Liver (tissue), 9 donors: ENCODE results near the gene INHBA. TPM values are rescaled to one million over a fixed set of nuclear protein-coding genes. Genes with fewer than 3 reads are reported as not detected.
A peak's percentile ranks its signal among the peaks of the same experiment; 100 is the strongest.

Experiments used
- DNase-seq: peaks from one replicate; pipeline ENCODE4 v3.0.0-alpha.2; 2017; ENCODE audit warnings: low spot score
- H3K27ac ChIP-seq, 2 donors: one replicate each; pipeline ENCODE4 v1.7.0; 2013; ENCODE audit warnings: inconsistent platforms in 2 of 2, low read length in 2 of 2, control low read depth in 1 of 2, low read depth in 1 of 2, mild to moderate bottlenecking in 1 of 2
- H3K27me3 ChIP-seq, 4 donors: one replicate each; pipeline versions ENCODE4 v1.6.1 to v1.7.0; 2013; ENCODE audit warnings: low read length in 3 of 4, inconsistent platforms in 1 of 4, mild to moderate bottlenecking in 1 of 4, moderate library complexity in 1 of 4; ENCODE audit not compliant: control insufficient read depth in 4 of 4, insufficient read depth in 4 of 4
- H3K36me3 ChIP-seq, 4 donors: one replicate each; pipeline versions ENCODE4 v1.6.1 to v1.7.0; 2013; ENCODE audit warnings: low read length in 3 of 4, mild to moderate bottlenecking in 3 of 4, low read depth in 1 of 4, moderate library complexity in 1 of 4; ENCODE audit not compliant: control insufficient read depth in 4 of 4, insufficient read depth in 3 of 4
- H3K4me1 ChIP-seq, 4 donors: one replicate each; pipeline versions ENCODE4 v1.6.1 to v1.7.0; 2013; ENCODE audit warnings: low read length in 3 of 4, mild to moderate bottlenecking in 3 of 4, moderate library complexity in 1 of 4; ENCODE audit not compliant: control insufficient read depth in 4 of 4, insufficient read depth in 4 of 4
- H3K4me3 ChIP-seq, 3 donors: one replicate each; pipeline versions ENCODE4 v1.6.1 to v1.7.0; 2013; ENCODE audit warnings: low read length in 3 of 3, control low read depth in 1 of 3, low read depth in 1 of 3, mild to moderate bottlenecking in 1 of 3
- H3K9ac ChIP-seq, 2 donors: one replicate each; pipeline ENCODE4 v1.7.0; 2013; ENCODE audit warnings: low read length in 2 of 2, mild to moderate bottlenecking in 2 of 2, moderate library complexity in 2 of 2, control low read depth in 1 of 2, low read depth in 1 of 2
- H3K9me3 ChIP-seq, 4 donors: one replicate each; pipeline versions ENCODE4 v1.6.1 to v1.7.0; 2013; ENCODE audit warnings: low read length in 3 of 4; ENCODE audit not compliant: control insufficient read depth in 4 of 4
- FOXA1 ChIP-seq: IDR thresholded peaks from 2 replicates; pipeline ENCODE4 v1.6.1; 2016; ENCODE audit warnings: antibody characterized with exemption
- FOXA2 ChIP-seq: IDR thresholded peaks from 2 replicates; pipeline ENCODE4 v1.6.1; 2016; ENCODE audit warnings: antibody characterized with exemption
- GABPA ChIP-seq, 2 donors: IDR thresholded peaks in 1 of 2; conservative IDR thresholded peaks in 1 of 2; 2 replicates each; pipeline ENCODE4 v1.6.1; 2016; ENCODE audit warnings: antibody characterized with exemption in 2 of 2, mild to moderate bottlenecking in 1 of 2, moderate library complexity in 1 of 2
- HNF4A ChIP-seq, 2 donors: conservative IDR thresholded peaks; 2 replicates each; pipeline ENCODE4 v1.6.1; 2016; ENCODE audit warnings: antibody characterized with exemption in 2 of 2, mild to moderate bottlenecking in 2 of 2
- HNF4G ChIP-seq: IDR thresholded peaks from 2 replicates; pipeline ENCODE4 v1.6.1; 2016; ENCODE audit warnings: antibody characterized with exemption
- JUND ChIP-seq, 2 donors: IDR thresholded peaks; 2 replicates each; pipeline ENCODE4 v1.6.1; 2016; ENCODE audit warnings: antibody characterized with exemption in 2 of 2
- NR2F2 ChIP-seq: IDR thresholded peaks from 2 replicates; pipeline ENCODE4 v1.6.1; 2016; ENCODE audit warnings: antibody characterized with exemption
- RAD21 ChIP-seq, 2 donors: IDR thresholded peaks; 2 replicates each; pipeline ENCODE4 v1.6.1; 2016; ENCODE audit warnings: antibody characterized with exemption in 2 of 2, mild to moderate bottlenecking in 2 of 2
- RXRA ChIP-seq, 2 donors: IDR thresholded peaks; 2 replicates each; pipeline ENCODE4 v1.6.1; 2017 to 2018; ENCODE audit warnings: antibody characterized with exemption in 2 of 2, mild to moderate bottlenecking in 1 of 2
- SP1 ChIP-seq: IDR thresholded peaks from 2 replicates; pipeline ENCODE4 v1.6.1; 2018; ENCODE audit warnings: antibody characterized with exemption, mild to moderate bottlenecking
- YY1 ChIP-seq: IDR thresholded peaks from 2 replicates; pipeline ENCODE4 v1.6.1; 2016; ENCODE audit warnings: antibody characterized with exemption, mild to moderate bottlenecking
- WGBS: extraction: QIAGEN DNeasy Blood & Tissue Kit; methylation state at CpG from one replicate; pipeline ENCODE4 v1.1.7; 2013; 5-methylcytosine and 5-hydroxymethylcytosine counted together
- polyA plus RNA-seq, 2 donors: library from polyadenylated mRNA; stranded (reverse) in 1 of 2; unstranded in 1 of 2; fragments of 200-250 nt in 1 of 2; fragments of >200 nt in 1 of 2; fragmentation: Nextera tagmentation in 1 of 2; extraction: Ambion mirVana in 1 of 2; gene quantifications; one replicate each; pipeline versions ENCODE4 v1.2.1 to v1.2.3, GENCODE V29; 2013 to 2015
- total RNA-seq, 2 donors: library from RNA; depleted of rRNA; stranded (reverse); fragments of >200 nt; gene quantifications; one replicate each; pipeline ENCODE4 v1.2.3, GENCODE V29; 2014
- TF ChIP-seq, protein P1 (sequence below): fragments of 150-350 bp; IDR thresholded peaks from 2 replicates; pipeline ENCODE4 v1.5.1; 2017; ENCODE audit warnings: improper control_type of control experiment, low read depth, low read length; ENCODE audit not compliant: missing input control
- TF ChIP-seq, protein P2 (sequence below): IDR thresholded peaks from 2 replicates; pipeline ENCODE4 v1.6.1; 2016; ENCODE audit warnings: antibody characterized with exemption
- TF ChIP-seq, protein P3 (sequence below): IDR thresholded peaks from 2 replicates; pipeline ENCODE4 v1.6.1; 2016; ENCODE audit warnings: antibody characterized with exemption
- TF ChIP-seq, protein P4 (sequence below): IDR thresholded peaks from 2 replicates; pipeline ENCODE4 v1.6.1; 2016; ENCODE audit warnings: antibody characterized with exemption
- donor health status: healthy.
- donor health status: healthy.
- donor health status: healthy.
- donor health status: healthy.
- donor health status: healthy.

INHBA gene
- total and polyA plus RNA-seq, 4 donors = 0.23 to 8.9 (median 3.0) TPM

DNA sequence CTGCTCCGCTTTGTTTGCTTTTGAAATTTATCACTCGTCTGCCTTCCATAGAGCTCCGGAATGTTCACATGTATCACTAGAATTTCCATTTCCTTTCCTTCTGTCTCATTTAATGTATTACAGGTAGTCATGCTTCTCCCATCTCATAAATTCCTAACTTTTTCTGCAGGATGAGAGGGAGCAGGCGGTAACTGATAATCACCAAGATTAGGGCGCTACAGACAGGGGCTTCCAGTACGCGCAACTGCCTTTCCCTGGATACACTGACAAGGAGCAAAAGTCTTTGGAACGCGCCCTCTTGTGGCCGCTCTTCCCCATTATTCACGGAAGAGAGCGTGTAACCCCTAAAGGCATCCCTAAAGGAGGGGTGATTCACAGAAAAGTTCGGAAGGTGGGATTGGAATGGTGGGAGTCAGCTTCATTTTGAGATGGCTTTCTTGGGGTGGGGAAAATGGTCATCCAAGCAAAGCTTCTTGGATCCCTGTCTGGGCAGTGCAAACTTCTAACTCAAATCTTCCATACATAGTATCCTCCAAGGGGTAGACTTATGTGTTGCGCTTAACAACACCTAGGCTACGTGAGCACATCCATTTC is 6.5 kb downstream of the INHBA start:
- WGBS = 25% methylated on average over 15 of the region's 15 CpGs
- Histone ChIP-seq H3K9me3 (no peaks in the 10 kb centered on the region), H3K4me3 (peak overlapping the region in 2 of 3 donors; percentile 29 to 38), H3K9ac (peak overlapping the region; percentile 37 to 50), H3K4me1 (peaks cover 16 to 73% (median 59%) of the 10 kb centered on the region in 4 donors), H3K27me3 (no peaks in the 10 kb centered on the region), H3K27ac (peak overlapping the region; percentile 63 to 75), H3K36me3 (no peaks in the 10 kb centered on the region)
- DNase-seq = peak; percentile 62
- TF ChIP-seq, protein P1, sequence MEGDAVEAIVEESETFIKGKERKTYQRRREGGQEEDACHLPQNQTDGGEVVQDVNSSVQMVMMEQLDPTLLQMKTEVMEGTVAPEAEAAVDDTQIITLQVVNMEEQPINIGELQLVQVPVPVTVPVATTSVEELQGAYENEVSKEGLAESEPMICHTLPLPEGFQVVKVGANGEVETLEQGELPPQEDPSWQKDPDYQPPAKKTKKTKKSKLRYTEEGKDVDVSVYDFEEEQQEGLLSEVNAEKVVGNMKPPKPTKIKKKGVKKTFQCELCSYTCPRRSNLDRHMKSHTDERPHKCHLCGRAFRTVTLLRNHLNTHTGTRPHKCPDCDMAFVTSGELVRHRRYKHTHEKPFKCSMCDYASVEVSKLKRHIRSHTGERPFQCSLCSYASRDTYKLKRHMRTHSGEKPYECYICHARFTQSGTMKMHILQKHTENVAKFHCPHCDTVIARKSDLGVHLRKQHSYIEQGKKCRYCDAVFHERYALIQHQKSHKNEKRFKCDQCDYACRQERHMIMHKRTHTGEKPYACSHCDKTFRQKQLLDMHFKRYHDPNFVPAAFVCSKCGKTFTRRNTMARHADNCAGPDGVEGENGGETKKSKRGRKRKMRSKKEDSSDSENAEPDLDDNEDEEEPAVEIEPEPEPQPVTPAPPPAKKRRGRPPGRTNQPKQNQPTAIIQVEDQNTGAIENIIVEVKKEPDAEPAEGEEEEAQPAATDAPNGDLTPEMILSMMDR = peak; percentile 57
- TF ChIP-seq, protein P2, sequence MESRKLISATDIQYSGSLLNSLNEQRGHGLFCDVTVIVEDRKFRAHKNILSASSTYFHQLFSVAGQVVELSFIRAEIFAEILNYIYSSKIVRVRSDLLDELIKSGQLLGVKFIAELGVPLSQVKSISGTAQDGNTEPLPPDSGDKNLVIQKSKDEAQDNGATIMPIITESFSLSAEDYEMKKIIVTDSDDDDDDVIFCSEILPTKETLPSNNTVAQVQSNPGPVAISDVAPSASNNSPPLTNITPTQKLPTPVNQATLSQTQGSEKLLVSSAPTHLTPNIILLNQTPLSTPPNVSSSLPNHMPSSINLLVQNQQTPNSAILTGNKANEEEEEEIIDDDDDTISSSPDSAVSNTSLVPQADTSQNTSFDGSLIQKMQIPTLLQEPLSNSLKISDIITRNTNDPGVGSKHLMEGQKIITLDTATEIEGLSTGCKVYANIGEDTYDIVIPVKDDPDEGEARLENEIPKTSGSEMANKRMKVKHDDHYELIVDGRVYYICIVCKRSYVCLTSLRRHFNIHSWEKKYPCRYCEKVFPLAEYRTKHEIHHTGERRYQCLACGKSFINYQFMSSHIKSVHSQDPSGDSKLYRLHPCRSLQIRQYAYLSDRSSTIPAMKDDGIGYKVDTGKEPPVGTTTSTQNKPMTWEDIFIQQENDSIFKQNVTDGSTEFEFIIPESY = no peak
- TF ChIP-seq RAD21 (IDR thresholded peaks at IDR 0.05) (peak; percentile 87 to 91), RXRA (IDR thresholded peaks at IDR 0.05) (peak; percentile 13 to 36), NR2F2 (no peak), SP1 (no peak), FOXA1 (no peak), GABPA (IDR thresholded peaks at IDR 0.05 in 1 of 2, conservative IDR thresholded peaks at IDR 0.05 in 1 of 2) (no peak), YY1 (peak; percentile 44)
- TF ChIP-seq, protein P3, sequence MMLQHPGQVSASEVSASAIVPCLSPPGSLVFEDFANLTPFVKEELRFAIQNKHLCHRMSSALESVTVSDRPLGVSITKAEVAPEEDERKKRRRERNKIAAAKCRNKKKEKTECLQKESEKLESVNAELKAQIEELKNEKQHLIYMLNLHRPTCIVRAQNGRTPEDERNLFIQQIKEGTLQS = no peak

DNA sequence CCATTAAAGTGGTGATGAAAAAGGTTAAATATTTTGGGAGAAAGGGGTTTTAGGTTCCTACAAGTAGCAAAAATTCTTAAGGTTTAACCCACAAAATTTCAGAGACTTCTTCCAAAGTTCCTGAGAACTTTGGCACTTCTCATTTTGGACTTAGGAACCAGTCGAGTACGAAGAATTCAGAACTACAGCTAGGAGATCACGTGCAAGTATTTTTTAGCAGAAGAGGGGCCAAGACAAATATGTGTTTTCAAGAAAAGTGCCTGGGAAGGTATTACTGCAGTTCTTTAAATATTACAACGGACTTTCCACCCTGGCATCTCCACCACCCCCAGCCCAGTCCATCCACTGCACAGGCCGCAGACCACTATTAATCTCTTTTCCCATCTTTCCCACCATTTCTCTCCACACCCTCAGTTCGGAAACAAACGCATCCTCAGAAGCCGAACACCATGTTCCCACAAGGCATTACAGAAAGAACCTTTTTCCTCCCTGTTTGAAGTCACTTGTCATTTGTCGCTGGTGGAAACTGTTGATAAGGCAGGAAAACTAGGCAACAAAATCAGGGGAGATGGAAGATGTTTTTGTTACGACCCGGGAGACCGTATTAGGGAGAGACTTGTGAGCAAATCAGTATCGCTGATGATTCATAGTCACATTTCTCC is 7.1 kb downstream of the INHBA start:
- no peak for DNase-seq
- no peaks in the 10 kb centered on the region for H3K36me3 ChIP-seq
- H3K4me1 ChIP-seq = peaks cover 18 to 74% (median 63%) of the 10 kb centered on the region in 4 donors
- WGBS = 30% methylated on average over 13 of the region's 13 CpGs
- no peaks in the 10 kb centered on the region for H3K27me3 ChIP-seq
- TF ChIP-seq JUND (IDR thresholded peaks at IDR 0.05) (peak in 1 of 2 donors; percentile 62), FOXA2 (no peak), RXRA (IDR thresholded peaks at IDR 0.05) (peak in 1 of 2 donors; percentile 3), HNF4A (conservative IDR thresholded peaks at IDR 0.05) (peak; percentile 44 to 54), HNF4G (no peak)
- TF ChIP-seq, protein P4, sequence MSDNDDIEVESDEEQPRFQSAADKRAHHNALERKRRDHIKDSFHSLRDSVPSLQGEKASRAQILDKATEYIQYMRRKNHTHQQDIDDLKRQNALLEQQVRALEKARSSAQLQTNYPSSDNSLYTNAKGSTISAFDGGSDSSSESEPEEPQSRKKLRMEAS = no peak
- no peak overlapping the region for H3K9ac ChIP-seq
- H3K9me3 ChIP-seq = no peaks in the 10 kb centered on the region
- peak overlapping the region in 2 of 3 donors; percentile 29 to 38 for H3K4me3 ChIP-seq
- peak overlapping the region; percentile 63 to 75 for H3K27ac ChIP-seq
